Activated B cell treated with CpG ODN at 0.5 μM for 24 hours (primary cell): ENCODE results near the gene BEST1. TPM values are rescaled to one million over a fixed set of nuclear protein-coding genes. Genes with fewer than 3 reads are reported as not detected.
"Not testable (repeated sequence)": the region's sequence is repeated elsewhere in the genome, so short reads cannot be mapped to it uniquely, and the experiment has no call there.

Experiments
- ATAC-seq: fragments of 200-7000 bp; cut with Tn5 transposase; one replicate; pipeline ENCODE4 v1.10.0; 2021; ENCODE audit warnings: low read depth, mild to moderate bottlenecking, moderate library complexity
- CTCF ChIA-PET: fragments of 350-600 bp; sonication (Branson Sonifier 250); formaldehyde crosslinking; loops from one replicate; lab custom pipeline; 2021; ENCODE audit warnings: antibody characterized with exemption; lab: Charles Lee
- POLR2A ChIA-PET: fragments of 350-600 bp; sonication (Branson Sonifier 250); formaldehyde crosslinking; loops from one replicate; lab custom pipeline; 2021; ENCODE audit warnings: antibody characterized with exemption; lab: Charles Lee
- DNase-seq: peaks from one replicate; pipeline ENCODE4 v3.0.0; 2022
- H3K27ac Mint-ChIP-seq: one replicate; pipeline ENCODE4 v1.8.0; 2020; ENCODE audit warnings: mixed read lengths
- H3K27me3 Mint-ChIP-seq: one replicate; pipeline ENCODE4 v1.8.0; 2021; ENCODE audit warnings: mixed read lengths
- H3K36me3 Mint-ChIP-seq: one replicate; pipeline ENCODE4 v1.8.0; 2021; ENCODE audit warnings: low read depth, mixed read lengths
- H3K4me1 Mint-ChIP-seq: one replicate; pipeline ENCODE4 v1.8.0; 2021; ENCODE audit warnings: mixed read lengths
- H3K4me3 Mint-ChIP-seq: one replicate; pipeline ENCODE4 v1.8.0; 2020; ENCODE audit warnings: mild to moderate bottlenecking, mixed read lengths
- H3K9me3 Mint-ChIP-seq: one replicate; pipeline ENCODE4 v1.8.0; 2020; ENCODE audit warnings: mixed read lengths
- intact Hi-C: fragments of 100-400 bp; cut with micrococcal nuclease; formaldehyde crosslinking; loops from one replicate; pipeline ENCODE4 v1.15.1; 2024
- total RNA-seq: library from RNA; stranded (reverse); gene quantifications from 2 replicates; pipeline ENCODE4 v1.2.3, GENCODE V29; 2022
- TF ChIP-seq, protein P1 (sequence below): fragments of 200-600 bp; IDR thresholded peaks from one replicate; pipeline ENCODE4 v1.8.0; 2022; ENCODE audit warnings: antibody characterized with exemption, mild to moderate bottlenecking

The BEST1 gene
- total RNA-seq, 1 donor from 2014 or later = 0.16 TPM

DNA sequence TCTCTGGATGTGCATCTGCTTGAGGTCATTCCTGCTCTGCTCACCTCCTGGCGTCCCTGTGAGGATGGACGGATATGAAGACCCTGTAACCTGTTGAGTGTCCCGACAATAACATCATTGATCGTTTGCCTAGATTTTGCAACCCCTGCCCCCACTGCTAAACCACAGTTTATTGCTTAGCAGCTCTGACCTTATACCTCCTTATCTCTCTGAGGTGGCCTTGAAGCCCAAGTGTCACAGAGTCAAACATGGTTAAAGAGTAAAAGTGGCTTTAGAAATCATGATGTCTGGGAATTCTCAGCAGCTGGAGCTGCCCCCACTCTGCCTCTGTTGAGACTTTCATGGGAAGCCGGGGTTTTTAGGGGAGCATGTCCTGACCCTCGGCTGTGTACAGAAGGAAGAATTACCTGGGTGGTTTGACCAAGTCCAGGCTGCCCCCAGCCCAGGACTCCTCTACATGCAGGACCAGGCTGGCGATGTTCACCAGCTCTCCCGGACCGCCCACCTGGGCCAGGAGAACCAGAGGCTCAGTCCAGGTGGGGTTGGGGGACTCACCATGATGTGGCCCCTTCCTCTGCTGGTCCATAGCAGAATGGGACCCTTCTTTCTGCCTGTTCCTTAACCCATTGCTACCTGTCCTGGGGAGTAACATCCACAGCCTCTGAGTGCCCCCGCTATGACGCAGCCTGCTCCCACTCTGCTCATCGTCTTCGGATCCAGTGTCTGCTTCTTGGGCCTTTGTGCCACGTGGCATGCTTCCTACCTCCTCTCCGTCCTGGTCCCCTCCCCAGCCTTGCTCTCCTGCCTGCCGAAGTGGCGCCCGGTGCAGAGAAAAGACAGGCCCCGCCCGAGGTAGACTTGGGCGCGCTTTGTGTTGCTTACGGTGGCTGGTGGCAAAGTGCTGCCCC is 50.6 kb downstream of the BEST1 start:
- peaks cover 5% of the 10 kb centered on the region for H3K27me3 Mint-ChIP-seq
- TF ChIP-seq, protein P1, sequence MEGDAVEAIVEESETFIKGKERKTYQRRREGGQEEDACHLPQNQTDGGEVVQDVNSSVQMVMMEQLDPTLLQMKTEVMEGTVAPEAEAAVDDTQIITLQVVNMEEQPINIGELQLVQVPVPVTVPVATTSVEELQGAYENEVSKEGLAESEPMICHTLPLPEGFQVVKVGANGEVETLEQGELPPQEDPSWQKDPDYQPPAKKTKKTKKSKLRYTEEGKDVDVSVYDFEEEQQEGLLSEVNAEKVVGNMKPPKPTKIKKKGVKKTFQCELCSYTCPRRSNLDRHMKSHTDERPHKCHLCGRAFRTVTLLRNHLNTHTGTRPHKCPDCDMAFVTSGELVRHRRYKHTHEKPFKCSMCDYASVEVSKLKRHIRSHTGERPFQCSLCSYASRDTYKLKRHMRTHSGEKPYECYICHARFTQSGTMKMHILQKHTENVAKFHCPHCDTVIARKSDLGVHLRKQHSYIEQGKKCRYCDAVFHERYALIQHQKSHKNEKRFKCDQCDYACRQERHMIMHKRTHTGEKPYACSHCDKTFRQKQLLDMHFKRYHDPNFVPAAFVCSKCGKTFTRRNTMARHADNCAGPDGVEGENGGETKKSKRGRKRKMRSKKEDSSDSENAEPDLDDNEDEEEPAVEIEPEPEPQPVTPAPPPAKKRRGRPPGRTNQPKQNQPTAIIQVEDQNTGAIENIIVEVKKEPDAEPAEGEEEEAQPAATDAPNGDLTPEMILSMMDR = no peak
- peaks cover 3% of the 10 kb centered on the region for H3K4me1 Mint-ChIP-seq
- peaks cover 14% of the 10 kb centered on the region for H3K36me3 Mint-ChIP-seq
- DNase-seq = no peak
- no peak overlapping the region for H3K27ac Mint-ChIP-seq
- H3K4me3 Mint-ChIP-seq = no peak overlapping the region
- peaks cover 10% of the 10 kb centered on the region for H3K9me3 Mint-ChIP-seq
- intact Hi-C loops = no loop called here
- ATAC-seq = no peak
- ChIA-PET POLR2A (no interaction called here), CTCF (no interaction called here)

DNA sequence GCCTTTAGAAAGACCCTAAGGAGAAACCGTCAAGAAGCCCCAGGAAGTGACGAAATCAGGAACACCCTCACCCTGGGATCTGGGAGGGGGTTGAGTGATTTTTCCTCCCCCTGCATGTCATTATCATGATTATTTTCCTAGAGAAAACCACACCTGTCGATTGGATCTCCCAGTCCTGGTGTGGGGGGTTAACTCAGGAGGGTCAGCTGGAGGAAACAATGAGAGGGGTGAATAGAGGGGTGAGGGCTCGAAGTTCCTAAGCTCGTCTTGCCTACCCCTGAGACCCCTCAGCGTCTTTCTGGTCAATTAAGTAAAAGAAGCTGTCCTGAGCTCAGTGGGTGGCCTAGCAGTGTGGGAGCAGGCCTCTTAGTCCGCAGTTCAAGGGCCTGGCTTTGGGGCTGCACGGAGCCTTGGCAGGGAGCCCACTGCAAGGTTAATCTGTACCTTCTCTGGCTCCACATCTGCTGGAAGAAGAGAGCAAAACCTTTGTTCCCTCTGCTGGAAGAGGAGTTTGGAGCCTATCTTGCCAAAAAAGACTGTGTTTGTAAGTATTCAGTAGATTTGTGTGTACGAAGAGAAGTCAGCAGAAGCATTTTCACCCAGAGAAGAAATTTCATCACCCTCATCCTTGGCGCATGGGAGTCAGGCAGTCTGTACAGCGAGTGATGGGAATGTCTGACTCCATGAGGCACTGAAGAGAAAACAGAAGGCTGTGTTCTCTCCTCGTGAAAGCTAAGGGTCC is 51.5 kb downstream of the BEST1 start:
- DNase-seq (no peak), ATAC-seq (no peak)
- H3K9me3 Mint-ChIP-seq = peaks cover 10% of the 10 kb centered on the region
- ChIA-PET CTCF (no interaction called here), POLR2A (no interaction called here)
- H3K27ac Mint-ChIP-seq = no peak overlapping the region
- peaks cover 3% of the 10 kb centered on the region for H3K4me1 Mint-ChIP-seq
- TF ChIP-seq, protein P1 = no peak
- intact Hi-C loops = no loop called here
- H3K4me3 Mint-ChIP-seq = no peak overlapping the region
- H3K27me3 Mint-ChIP-seq = peaks cover 5% of the 10 kb centered on the region
- H3K36me3 Mint-ChIP-seq = peaks cover 14% of the 10 kb centered on the region

GRCh38 chr11:62002283-62002682 is 52.1 kb downstream of the BEST1 start:
- H3K9me3 Mint-ChIP-seq, H3K4me3 Mint-ChIP-seq, H3K27me3 Mint-ChIP-seq, H3K4me1 Mint-ChIP-seq, CTCF ChIA-PET, ATAC-seq, intact Hi-C loops, POLR2A ChIA-PET, DNase-seq, H3K27ac Mint-ChIP-seq: not testable (repeated sequence)
- H3K36me3 Mint-ChIP-seq = peaks cover 14% of the 10 kb centered on the region

- no peak overlapping the region for H3K4me3 Mint-ChIP-seq
- TF ChIP-seq, protein P1 = no peak
- intact Hi-C loops = no loop called here
- CTCF ChIA-PET = no interaction called here
- no peak overlapping the region for H3K27ac Mint-ChIP-seq
- peaks cover 5% of the 10 kb centered on the region for H3K27me3 Mint-ChIP-seq
- peaks cover 3% of the 10 kb centered on the region for H3K36me3 Mint-ChIP-seq
- DNase-seq = no peak
- peaks cover 3% of the 10 kb centered on the region for H3K4me1 Mint-ChIP-seq
- POLR2A ChIA-PET = no interaction called here
- ATAC-seq = no peak
- peaks cover 1% of the 10 kb centered on the region for H3K9me3 Mint-ChIP-seq
These were observed 54.3 kb downstream of the BEST1 start for GRCh38 chr11:62004473-62004872.

GRCh38 chr11:62008193-62008592 is 58.0 kb downstream of the BEST1 start:
- no peak overlapping the region for H3K27ac Mint-ChIP-seq
- CTCF ChIA-PET = no interaction called here
- H3K27me3 Mint-ChIP-seq = peaks cover 6% of the 10 kb centered on the region
- intact Hi-C loops = no loop called here
- ATAC-seq = no peak
- peaks cover 3% of the 10 kb centered on the region for H3K4me1 Mint-ChIP-seq
- no peaks in the 10 kb centered on the region for H3K36me3 Mint-ChIP-seq
- H3K4me3 Mint-ChIP-seq = no peak overlapping the region
- POLR2A ChIA-PET = no interaction called here
- TF ChIP-seq, protein P1 = no peak
- no peak for DNase-seq
- no peaks in the 10 kb centered on the region for H3K9me3 Mint-ChIP-seq
